GM18526 (cell line): Measurements from ENCODE around the gene SPRY4.
A peak's percentile ranks its signal among the peaks of the same experiment; 100 is the strongest.

ENCODE experiments used
- POLR2A ChIP-seq: IDR thresholded peaks from 3 replicates; pipeline ENCODE4 v1.6.1; 2011; ENCODE audit not compliant: insufficient read length; ENCODE audit errors: extremely low read depth

Gene SPRY4, protein sequence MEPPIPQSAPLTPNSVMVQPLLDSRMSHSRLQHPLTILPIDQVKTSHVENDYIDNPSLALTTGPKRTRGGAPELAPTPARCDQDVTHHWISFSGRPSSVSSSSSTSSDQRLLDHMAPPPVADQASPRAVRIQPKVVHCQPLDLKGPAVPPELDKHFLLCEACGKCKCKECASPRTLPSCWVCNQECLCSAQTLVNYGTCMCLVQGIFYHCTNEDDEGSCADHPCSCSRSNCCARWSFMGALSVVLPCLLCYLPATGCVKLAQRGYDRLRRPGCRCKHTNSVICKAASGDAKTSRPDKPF

DNA sequence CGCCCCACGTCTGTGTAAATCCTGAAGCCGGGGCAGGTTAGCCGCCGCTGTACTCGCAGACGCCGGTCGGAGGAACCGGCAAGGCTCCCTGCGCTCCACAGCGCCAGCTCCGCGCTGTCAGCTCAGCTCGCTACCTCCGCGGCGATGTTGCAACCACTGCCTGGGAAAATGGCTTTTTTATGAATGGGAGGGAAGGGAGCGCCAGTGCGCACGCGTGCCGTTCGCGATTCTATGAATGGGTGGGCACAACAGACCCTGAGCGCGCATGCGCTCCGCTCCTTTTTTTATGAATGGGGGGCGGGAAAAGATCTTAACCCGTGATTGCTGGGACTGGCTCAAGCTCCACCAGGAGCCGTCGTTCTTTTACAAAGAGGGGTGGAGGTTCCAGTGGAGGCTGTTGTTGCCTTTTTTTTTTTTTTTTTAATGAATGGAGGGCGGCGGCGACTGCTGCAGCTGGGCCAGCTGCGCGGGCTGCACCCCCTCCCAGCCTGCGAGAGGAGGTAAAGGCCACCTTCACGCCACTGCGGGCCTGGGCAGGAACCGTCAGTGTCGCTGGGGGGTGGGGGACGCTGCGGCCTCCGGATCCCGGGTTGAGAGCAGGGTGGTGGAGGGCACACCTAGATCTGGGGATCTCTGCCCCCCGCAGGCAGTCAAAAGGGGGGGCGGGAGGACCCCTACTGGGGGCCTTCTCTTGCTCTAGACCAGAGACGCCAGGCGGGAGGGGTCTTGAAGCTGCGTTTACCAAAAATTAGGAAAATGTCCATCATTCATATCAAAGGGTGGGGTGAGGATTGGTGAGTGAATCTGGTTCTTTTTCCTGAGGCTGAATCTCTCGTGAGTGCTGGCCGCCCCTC lies at the start of gene SPRY4:
Gene SPRY4 (minus strand): TSS at position 151 of the 854 bp plus-strand sequence. CDS start 9,913 bp downstream, outside the sequence.
- peak; percentile 89 for TF ChIP-seq POLR2A

DNA sequence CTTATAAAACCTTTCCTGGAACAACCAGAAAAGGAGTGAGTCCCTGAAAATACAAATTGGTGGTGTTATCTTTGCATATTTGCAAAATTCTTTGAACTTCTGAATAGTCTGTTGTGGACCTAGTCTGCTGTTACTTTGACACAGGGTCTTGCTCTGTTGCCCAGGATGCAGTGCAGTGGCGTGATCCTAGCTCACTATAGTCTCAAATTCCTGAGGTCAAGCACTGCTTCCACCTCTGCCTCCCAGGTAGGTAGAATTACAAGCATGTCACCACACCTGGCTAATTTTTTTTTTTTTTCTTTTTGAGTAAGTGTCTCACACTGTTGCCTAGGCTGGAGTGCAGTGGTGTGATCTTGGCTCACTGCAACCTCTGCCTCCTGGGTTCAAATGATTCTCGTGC lies 43.7 kb upstream of the SPRY4 start:
- TF ChIP-seq POLR2A = no peak

DNA sequence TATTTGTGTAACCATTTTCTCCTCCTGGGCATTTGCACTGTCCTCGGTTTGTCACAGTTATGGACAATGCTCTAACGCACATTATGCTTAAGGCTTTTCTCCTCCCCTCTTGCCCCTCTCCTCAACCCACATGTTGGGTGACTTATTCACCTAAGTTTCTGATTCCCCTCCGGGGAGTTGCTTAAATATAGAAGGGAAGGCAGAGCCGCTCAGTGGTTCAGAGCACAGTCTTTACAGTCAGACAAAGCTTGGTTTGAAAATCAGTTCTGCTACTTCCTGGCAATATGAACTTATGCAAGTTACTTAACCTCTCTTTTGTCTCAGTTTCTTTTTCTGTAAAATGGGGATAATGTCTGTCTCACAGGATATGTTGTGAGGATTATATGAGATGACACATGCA lies 41.2 kb upstream of the SPRY4 start:
- TF ChIP-seq POLR2A = no peak

DNA sequence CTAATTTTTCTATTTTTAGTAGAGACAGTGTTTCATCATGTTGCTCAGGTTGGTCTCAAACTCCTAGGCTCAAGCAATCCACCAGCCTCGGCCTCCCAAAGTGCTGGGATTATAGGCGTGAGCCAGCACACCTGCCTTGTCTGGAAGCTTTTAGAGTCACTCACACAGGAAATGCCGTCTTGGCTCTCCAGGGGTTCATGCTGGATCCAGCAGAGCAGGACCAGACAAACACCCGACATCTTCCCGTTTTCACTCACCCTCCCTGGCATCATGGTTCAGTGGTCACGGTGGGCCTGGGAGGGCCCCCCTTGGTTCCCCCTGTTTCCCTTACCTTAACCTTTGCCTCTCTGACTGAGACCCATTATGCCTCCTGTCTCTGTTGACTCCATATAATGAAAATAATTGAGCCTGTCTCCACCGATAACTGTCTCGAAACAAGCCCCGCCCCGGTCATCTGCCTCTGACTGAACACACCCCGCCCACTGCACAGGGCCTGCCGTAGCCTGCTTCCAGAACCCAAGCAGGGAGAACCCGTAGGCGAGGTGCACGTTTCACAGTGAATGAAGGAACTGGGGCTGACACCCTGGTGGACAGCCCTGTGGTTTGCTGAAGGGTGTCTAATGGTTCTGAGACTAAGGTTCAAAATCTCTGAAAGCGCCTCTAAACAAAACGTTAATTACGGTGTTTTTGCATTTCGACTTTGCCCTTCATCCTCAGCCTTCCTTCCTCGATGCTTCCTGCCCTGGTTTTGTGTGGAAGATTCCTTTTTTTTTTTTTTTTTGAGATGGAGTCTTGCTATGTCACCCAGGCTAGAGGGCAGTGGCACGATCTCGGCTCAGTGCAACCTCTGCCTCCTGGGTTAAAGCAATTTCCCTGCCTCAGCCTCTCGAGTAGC lies 39.7 kb upstream of the SPRY4 start:
- TF ChIP-seq POLR2A = no peak

DNA sequence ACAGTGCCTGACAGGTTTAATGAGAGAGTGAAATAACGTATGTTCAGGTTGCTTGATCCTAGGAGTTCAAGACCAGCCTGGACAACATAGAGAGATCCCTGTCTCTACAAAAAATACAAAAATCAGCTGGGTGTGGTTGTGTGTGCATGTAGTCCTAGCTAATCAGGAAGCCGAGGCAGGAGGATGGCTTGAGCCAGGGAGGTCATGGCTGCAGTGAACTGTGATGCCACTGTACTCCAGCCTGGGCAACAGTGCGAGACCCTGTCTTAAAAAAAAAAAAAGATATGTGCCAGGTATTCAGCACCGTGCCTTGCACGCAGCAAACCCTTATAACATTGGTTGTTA lies 38.8 kb upstream of the SPRY4 start:
- no peak for TF ChIP-seq POLR2A

DNA sequence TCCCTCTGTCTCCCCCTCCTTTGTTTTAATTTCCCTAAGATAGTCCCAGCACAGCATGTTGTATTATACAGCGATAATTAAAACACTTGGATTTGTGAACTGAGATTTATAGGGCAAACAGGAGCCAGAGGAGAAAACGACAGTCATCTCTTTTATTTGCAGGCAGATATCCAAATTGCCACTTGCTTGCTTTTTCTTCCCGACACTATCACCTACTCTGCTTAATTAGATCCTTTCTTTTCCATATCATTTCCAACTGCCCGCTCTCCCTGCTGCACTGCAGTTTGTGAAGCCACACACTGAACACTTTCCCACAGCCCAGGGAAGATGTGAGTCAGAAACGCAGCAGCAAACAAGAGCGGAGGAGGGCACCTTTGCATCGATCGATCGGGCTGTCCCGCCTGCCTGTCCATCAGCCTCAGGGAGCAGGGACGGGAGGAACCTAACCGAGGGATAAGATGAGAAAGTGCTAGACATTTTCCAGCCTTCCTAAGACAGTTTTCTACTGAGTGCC lies 35.8 kb upstream of the SPRY4 start:
- no peak for TF ChIP-seq POLR2A

DNA sequence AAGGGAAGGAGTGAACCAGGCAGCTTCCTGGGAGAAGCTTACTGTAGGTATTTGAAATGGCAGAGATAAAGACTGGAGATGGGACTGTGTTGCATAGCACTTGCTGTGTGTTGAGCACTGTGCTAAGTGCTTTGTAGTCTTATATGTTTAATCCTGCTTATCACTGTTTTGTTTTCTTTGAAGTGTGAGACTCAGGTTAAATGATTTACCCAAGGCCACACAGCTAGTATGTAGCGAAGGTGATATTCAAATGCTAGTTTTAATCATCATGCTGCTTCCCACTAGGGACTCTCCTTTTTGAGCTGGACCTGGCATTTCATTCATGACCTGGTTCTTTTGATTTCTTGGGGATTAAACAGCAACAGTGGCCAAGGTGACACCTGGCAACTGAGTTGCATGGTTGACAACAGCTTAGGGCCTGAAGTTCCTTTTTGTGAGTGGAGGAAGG lies 35.3 kb upstream of the SPRY4 start:
- TF ChIP-seq POLR2A = no peak

DNA sequence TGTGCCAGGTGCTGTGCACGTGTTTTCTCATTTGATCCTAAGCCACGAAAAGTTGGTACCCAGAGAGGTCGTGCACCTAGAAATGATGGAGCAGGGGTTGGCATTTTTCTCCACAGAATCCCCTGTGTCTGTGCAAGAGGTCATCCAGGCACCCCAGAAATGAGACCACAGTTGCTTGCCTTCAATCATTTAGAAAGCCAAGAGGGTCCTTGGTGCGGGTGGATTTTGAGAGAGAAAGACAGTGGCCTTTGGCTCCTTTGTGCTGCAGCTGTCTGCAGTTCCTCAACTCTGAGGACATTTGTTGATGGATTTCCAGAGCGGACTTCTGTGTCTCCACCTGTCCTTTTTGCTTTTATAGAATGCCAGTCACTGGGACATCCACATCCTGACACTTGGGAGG lies 33.8 kb upstream of the SPRY4 start:
- no peak for TF ChIP-seq POLR2A

DNA sequence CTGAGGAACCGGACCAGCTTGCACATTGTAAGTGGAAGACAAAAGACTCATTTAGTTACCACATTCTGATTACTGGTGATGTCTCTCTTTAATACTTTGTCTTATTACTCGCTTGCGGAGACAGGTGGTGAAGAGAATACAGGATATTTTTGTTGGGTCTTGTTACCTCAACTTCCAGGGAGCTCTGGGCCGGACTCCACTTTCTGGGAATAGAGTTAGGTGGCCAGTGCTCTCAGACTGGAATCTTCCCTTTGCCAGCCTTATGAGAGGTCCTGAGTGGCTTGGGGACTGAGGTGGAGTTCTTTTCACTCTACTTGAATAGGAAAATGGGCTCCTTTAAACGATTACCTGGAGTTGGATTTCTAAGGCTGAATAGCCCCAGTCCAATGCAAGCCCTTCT lies 33.3 kb upstream of the SPRY4 start:
- TF ChIP-seq POLR2A = no peak

DNA sequence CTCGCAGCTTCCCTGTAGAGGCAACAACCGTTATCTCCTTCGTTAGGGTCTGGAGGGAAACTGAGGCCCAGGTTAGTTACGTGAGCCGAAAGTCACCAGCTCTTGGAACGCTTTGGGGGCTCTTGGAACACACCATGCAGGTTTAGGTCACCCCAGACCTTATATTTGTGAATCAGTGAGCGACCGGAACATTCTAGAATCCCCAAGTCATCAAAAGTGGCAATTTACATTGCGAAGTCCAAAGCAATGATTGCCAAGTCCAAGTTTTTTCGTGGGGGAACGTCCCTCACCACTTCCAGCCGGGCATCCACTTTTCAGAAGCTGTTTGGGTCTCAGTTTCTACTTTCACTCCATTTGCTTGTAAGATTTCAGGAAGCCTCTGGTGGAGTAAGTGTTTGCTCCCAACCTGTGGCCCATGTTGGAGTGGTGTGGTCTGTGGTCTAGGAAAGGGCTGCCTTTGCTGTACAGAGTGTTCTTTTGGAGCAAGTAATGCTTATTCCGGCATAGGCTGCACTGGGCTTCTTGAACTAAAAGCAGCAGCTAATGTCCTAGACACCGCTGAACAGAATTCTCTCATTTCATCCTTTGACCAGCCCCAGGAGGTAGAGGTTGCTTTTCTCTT lies 32.8 kb upstream of the SPRY4 start:
- no peak for TF ChIP-seq POLR2A

DNA sequence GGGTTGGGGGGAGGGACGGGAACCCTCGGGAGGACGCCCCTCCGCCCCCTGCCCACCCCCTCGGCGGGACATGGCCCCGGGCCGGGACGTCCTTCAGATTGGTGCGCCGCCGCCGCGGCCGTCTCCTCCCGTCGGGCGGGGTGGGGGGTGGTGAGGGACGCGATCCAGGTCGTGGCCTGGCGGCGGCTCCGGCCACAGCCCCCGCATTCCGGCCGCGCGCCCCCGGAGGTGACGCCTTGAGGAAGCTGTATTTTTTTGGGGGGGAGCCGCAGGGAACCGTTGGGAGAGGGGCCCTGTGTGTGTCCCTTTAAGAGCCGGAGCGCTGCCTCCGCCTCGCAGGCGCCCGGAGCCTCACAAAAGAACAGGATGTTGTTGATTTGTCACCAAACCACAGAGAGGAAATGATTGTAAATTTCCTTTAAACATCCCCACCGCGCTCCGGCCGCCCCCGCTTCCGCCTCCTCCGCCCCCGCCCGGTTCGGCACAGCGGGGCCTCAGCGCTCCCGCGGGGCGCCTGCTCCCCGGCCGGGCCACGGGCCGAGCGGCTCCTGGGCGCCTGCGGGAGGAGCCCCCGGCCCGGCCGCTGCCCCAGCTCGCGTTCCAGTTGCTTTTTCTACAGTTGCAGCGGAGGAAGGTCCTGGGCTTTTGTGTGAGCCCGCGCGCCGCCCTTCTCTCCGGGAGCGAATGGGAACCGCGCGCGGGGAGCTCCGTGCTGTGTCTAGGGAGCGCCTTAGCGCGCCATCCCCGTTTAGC lies 32.1 kb upstream of the SPRY4 start:
- peak; percentile 76 for TF ChIP-seq POLR2A

DNA sequence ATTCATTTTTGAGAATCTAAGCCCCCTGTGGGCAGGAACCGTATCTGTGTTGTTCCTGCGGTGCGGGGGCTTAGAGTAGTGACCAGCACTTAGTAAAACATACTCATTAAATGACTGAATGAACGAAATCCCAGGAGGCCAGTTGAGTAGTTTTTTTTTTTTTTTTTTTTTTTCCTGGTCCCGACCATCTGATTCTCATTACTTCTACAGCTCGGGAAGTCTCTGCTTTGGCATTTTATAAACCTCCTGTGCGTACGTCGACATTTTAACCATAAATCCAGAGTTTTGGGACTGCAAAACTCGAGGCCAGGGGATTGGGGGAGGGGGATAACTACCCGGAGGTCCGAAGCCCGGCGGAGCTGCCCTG lies 31.5 kb upstream of the SPRY4 start:
- no peak for TF ChIP-seq POLR2A

DNA sequence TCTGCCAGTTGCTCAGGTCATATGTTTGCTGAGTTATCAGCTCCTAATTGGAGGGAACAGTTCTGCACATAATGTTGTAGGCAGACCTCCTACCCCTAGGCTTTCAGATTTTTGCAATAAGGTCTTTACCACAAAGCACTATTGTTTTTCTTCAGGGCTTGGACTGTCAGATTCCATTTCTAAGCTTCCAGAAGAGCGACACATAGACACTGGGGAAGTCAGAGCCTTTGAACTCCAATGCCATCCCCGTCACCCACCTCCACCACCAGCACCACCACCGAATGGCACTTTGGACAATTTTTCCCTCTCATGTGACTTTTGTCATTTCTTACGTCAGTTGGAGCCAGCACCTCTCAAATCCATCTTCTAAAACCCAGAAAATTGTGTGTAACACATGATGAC lies 28.3 kb upstream of the SPRY4 start:
- no peak for TF ChIP-seq POLR2A

DNA sequence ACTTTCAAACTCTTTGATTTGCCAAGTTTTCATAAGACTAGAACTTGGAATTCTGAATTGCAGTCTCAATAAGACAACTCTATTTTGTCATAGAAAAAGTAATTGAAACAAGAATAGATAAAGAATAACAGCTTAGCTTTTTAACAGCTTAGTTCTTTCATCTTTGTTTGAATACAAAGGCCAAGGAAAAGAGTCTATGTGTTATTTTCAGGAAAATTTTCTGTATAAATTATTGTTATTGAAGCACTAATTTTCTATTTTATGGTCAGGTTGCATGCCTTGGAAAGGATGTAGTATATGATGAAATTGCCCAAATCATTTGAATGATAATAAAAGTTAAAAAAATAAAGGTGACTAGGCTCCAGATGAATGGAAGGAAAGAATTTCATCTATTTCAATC lies 25.2 kb upstream of the SPRY4 start:
- no peak for TF ChIP-seq POLR2A
